Thyroid gland (tissue), 4 donors: ENCODE data around the gene COL23A1.

ENCODE experiments used
- CTCF ChIP-seq, 6 experiments: fragments of 200-600 bp in 3 of 6; fragments of 450-650 bp in 3 of 6; sonication (generic) in 3 of 6; IDR thresholded peaks; one replicate each; pipeline ENCODE4 v1.5.1; 2016 to 2019; ENCODE audit warnings: antibody characterized with exemption in 6 of 6, mild to moderate bottlenecking in 2 of 6, inconsistent platforms in 1 of 6, moderate library complexity in 1 of 6
- POLR2A ChIP-seq, 2 donors: fragments of 450-650 bp; IDR thresholded peaks; one replicate each; pipeline ENCODE4 v1.6.1; 2017; ENCODE audit warnings: antibody characterized with exemption in 2 of 2, mild to moderate bottlenecking in 2 of 2, moderate library complexity in 1 of 2

- TF ChIP-seq POLR2A (IDR thresholded peaks at IDR 0.05) (no peak), CTCF (IDR thresholded peaks at IDR 0.05) (no peak)
These were observed 291.8 kb downstream of the COL23A1 start for GRCh38 chr5:178298283-178298807.
